Thoracic aorta (tissue), 2 donors: ENCODE data around the gene PRRC2B. TPM values are rescaled to one million over a fixed set of nuclear protein-coding genes. Genes with fewer than 3 reads are reported as not detected.

ENCODE experiments used
- ATAC-seq: fragments of 150-250 bp; one replicate; pipeline ENCODE4 v1.8.0; 2017; ENCODE audit warnings: low read depth; ENCODE audit not compliant: insufficient number of reproducible peaks, low FRiP score
- DNase-seq: peaks from one replicate; pipeline ENCODE4 v3.0.0-alpha.2; 2020; ENCODE audit warnings: low spot score
- H3K27ac ChIP-seq, 2 donors: fragments of 200-600 bp; sonication (generic); 1 replicate in 1 of 2; 2 replicates in 1 of 2; pipeline ENCODE4 v1.5.1; 2016; ENCODE audit warnings: mild to moderate bottlenecking in 2 of 2, moderate library complexity in 2 of 2
- H3K27me3 ChIP-seq: fragments of 200-600 bp; sonication (generic); replicated peaks from 2 replicates; pipeline ENCODE4 v1.6.0; 2016; ENCODE audit warnings: mild to moderate bottlenecking; ENCODE audit not compliant: insufficient read depth
- H3K36me3 ChIP-seq: fragments of 200-600 bp; sonication (generic); one replicate; pipeline ENCODE4 v1.5.1; 2016
- H3K4me1 ChIP-seq, 2 donors: fragments of 200-600 bp; sonication (generic); 1 replicate in 1 of 2; 2 replicates in 1 of 2; pipeline versions ENCODE4 v1.5.1 to v1.6.0; 2016; ENCODE audit warnings: low read depth in 2 of 2, mild to moderate bottlenecking in 1 of 2; ENCODE audit not compliant: control insufficient read depth in 1 of 2
- H3K4me3 ChIP-seq: fragments of 200-600 bp; sonication (generic); 2 replicates; pipeline ENCODE4 v1.5.1; 2016; ENCODE audit warnings: mild to moderate bottlenecking
- H3K9me3 ChIP-seq: fragments of 200-600 bp; sonication (generic); 2 replicates; pipeline ENCODE4 v1.5.1; 2016
- CTCF ChIP-seq: fragments of 200-600 bp; sonication (generic); IDR thresholded peaks from one replicate; pipeline ENCODE4 v1.5.1; 2019; ENCODE audit warnings: antibody characterized with exemption
- total RNA-seq, 2 donors: library from RNA; depleted of rRNA; stranded (reverse); fragments of >200 nt; gene quantifications; one replicate each; pipeline versions ENCODE4 v1.1.0 to v1.2.3, GENCODE V29; 2016

The PRRC2B gene
- total RNA-seq, 2 donors from 2014 or later = 162 to 198 TPM

- no peak for ATAC-seq
- no peak for DNase-seq
- H3K27ac ChIP-seq = no peak overlapping the region
- peaks cover 39% of the 10 kb centered on the region for H3K36me3 ChIP-seq
- H3K4me1 ChIP-seq = peaks cover 13 to 38% of the 10 kb centered on the region in 2 donors
- TF ChIP-seq CTCF = no peak
- H3K9me3 ChIP-seq = no peaks in the 10 kb centered on the region
- no peaks in the 10 kb centered on the region for H3K27me3 ChIP-seq
- H3K4me3 ChIP-seq = no peak overlapping the region
These were observed 44.3 kb downstream of the PRRC2B start for GRCh38 chr9:131438190-131438589.

GRCh38 chr9:131439224-131439623, 45.3 kb downstream of the PRRC2B start:
- no peak for DNase-seq
- Histone ChIP-seq H3K4me3 (no peak overlapping the region), H3K4me1 (peaks cover 8 to 28% of the 10 kb centered on the region in 2 donors), H3K27me3 (no peaks in the 10 kb centered on the region), H3K27ac (no peak overlapping the region), H3K9me3 (no peaks in the 10 kb centered on the region), H3K36me3 (peaks cover 42% of the 10 kb centered on the region)
- no peak for ATAC-seq
- no peak for TF ChIP-seq CTCF

- Histone ChIP-seq H3K36me3 (peaks cover 58% of the 10 kb centered on the region), H3K27ac (no peak overlapping the region), H3K4me3 (no peak overlapping the region), H3K9me3 (no peaks in the 10 kb centered on the region), H3K27me3 (no peaks in the 10 kb centered on the region), H3K4me1 (peaks cover 0 to 13% of the 10 kb centered on the region in 2 donors)
- no peak for DNase-seq
- no peak for TF ChIP-seq CTCF
- ATAC-seq = no peak
These were observed 47.6 kb downstream of the PRRC2B start for GRCh38 chr9:131441441-131441840.

GRCh38 chr9:131442351-131442750, 48.5 kb downstream of the PRRC2B start:
- Histone ChIP-seq H3K36me3 (peaks cover 66% of the 10 kb centered on the region), H3K27ac (no peak overlapping the region), H3K27me3 (no peaks in the 10 kb centered on the region), H3K4me1 (peaks cover 0 to 4% of the 10 kb centered on the region in 2 donors), H3K4me3 (no peak overlapping the region), H3K9me3 (no peaks in the 10 kb centered on the region)
- DNase-seq (no peak), ATAC-seq (no peak)
- no peak for TF ChIP-seq CTCF

GRCh38 chr9:131443648-131444047, 49.8 kb downstream of the PRRC2B start:
- no peaks in the 10 kb centered on the region for H3K9me3 ChIP-seq
- no peak for ATAC-seq
- H3K27me3 ChIP-seq = no peaks in the 10 kb centered on the region
- H3K4me3 ChIP-seq = no peak overlapping the region
- no peak overlapping the region for H3K27ac ChIP-seq
- DNase-seq = no peak
- no peaks in the 10 kb centered on the region for H3K4me1 ChIP-seq
- peaks cover 66% of the 10 kb centered on the region for H3K36me3 ChIP-seq
- TF ChIP-seq CTCF = no peak
